Neural progenitor cell (in vitro differentiated cells): Measurements from ENCODE around the gene PIN4. TPM values are rescaled to one million over a fixed set of nuclear protein-coding genes. Genes with fewer than 3 reads are reported as not detected.

ENCODE experiments used
- DNase-seq: peaks from one replicate; pipeline ENCODE4 v3.0.0-alpha.2; 2016; ENCODE audit warnings: low spot score
- H2AFZ ChIP-seq: fragments of 200-600 bp; sonication (generic); replicated peaks from 2 replicates; pipeline ENCODE4 v1.6.1; 2016; ENCODE audit warnings: antibody characterized with exemption
- H3F3A ChIP-seq: fragments of 200-600 bp; sonication (generic); 2 replicates; pipeline ENCODE4 v1.6.1; 2016; ENCODE audit warnings: antibody characterized with exemption, low read depth
- H3K27ac ChIP-seq: fragments of 200-600 bp; sonication (generic); 2 replicates; pipeline ENCODE4 v1.5.1; 2016; ENCODE audit warnings: mild to moderate bottlenecking
- H3K27me3 ChIP-seq: fragments of 200-600 bp; sonication (generic); 2 replicates; pipeline ENCODE4 v1.6.1; 2016; ENCODE audit warnings: mild to moderate bottlenecking, moderate library complexity
- H3K36me3 ChIP-seq: fragments of 200-600 bp; sonication (generic); 2 replicates; pipeline ENCODE4 v1.5.1; 2016
- H3K4me1 ChIP-seq: fragments of 200-600 bp; sonication (generic); 2 replicates; pipeline ENCODE4 v1.6.1; 2016; ENCODE audit warnings: mixed run types
- H3K4me2 ChIP-seq: fragments of 200-600 bp; sonication (generic); 2 replicates; pipeline ENCODE4 v1.6.1; 2016
- H3K4me3 ChIP-seq: fragments of 200-600 bp; sonication (generic); 2 replicates; pipeline ENCODE4 v1.5.1; 2016
- H3K79me2 ChIP-seq: fragments of 200-600 bp; sonication (generic); 2 replicates; pipeline ENCODE4 v1.6.1; 2016; ENCODE audit warnings: low read depth
- H3K9ac ChIP-seq: fragments of 200-600 bp; sonication (generic); 2 replicates; pipeline ENCODE4 v1.6.1; 2016
- H3K9me3 ChIP-seq: fragments of 200-600 bp; sonication (generic); 2 replicates; pipeline ENCODE4 v1.5.1; 2016; ENCODE audit warnings: low read depth
- H4K20me1 ChIP-seq: fragments of 200-600 bp; sonication (generic); 2 replicates; pipeline ENCODE4 v1.6.1; 2016; ENCODE audit warnings: low read depth
- H3K27ac Mint-ChIP-seq: 3 replicates; pipeline ENCODE4 v1.8.0; 2021; ENCODE audit warnings: mixed read lengths
- H3K27me3 Mint-ChIP-seq: 2 replicates; pipeline ENCODE4 v1.8.0; 2022; ENCODE audit warnings: low read depth, mild to moderate bottlenecking, inconsistent platforms, moderate library complexity, mixed read lengths; ENCODE audit not compliant: insufficient read depth
- H3K36me3 Mint-ChIP-seq: 3 replicates; pipeline ENCODE4 v1.8.0; 2021; ENCODE audit warnings: mixed read lengths
- H3K4me1 Mint-ChIP-seq: 3 replicates; pipeline ENCODE4 v1.8.0; 2021; ENCODE audit warnings: mixed read lengths
- H3K4me3 Mint-ChIP-seq: 3 replicates; pipeline ENCODE4 v1.8.0; 2021; ENCODE audit warnings: mild to moderate bottlenecking, moderate library complexity, mixed read lengths
- H3K9me3 Mint-ChIP-seq: 3 replicates; pipeline ENCODE4 v1.8.0; 2020; ENCODE audit warnings: mixed read lengths
- CTCF ChIP-seq: fragments of 200-600 bp; sonication (generic); IDR thresholded peaks from 2 replicates; pipeline ENCODE4 v1.5.1; 2017; ENCODE audit warnings: antibody characterized with exemption, mild to moderate bottlenecking
- EZH2 ChIP-seq: fragments of 200-600 bp; sonication (generic); IDR thresholded peaks from 2 replicates; pipeline ENCODE4 v1.6.1; 2017; ENCODE audit warnings: antibody characterized with exemption, mild to moderate bottlenecking, moderate library complexity
- EZH2phosphoT487 ChIP-seq: fragments of 200-600 bp; sonication (generic); IDR thresholded peaks from 2 replicates; pipeline ENCODE4 v1.6.1; 2017; ENCODE audit warnings: antibody characterized with exemption
- total RNA-seq: library from RNA; depleted of rRNA; stranded (reverse); fragments of >200 nt; gene quantifications from 2 replicates; pipeline ENCODE4 v1.2.3, GENCODE V29; 2015; ENCODE audit warnings: low replicate concordance

The PIN4 gene
- total RNA-seq, 1 donor from 2014 or later: 21.7 TPM

GRCh38 chrX:72205706-72206105 is 24.1 kb downstream of the PIN4 start:
- peaks cover 4% of the 10 kb centered on the region for H3K36me3 ChIP-seq
- TF ChIP-seq CTCF: no peak
- no peak for TF ChIP-seq EZH2phosphoT487
- TF ChIP-seq EZH2: no peak
- H3K4me1 ChIP-seq: no peaks in the 10 kb centered on the region
- no peak overlapping the region for H3K27ac Mint-ChIP-seq
- no peak overlapping the region for H3K4me2 ChIP-seq
- no peaks in the 10 kb centered on the region for H3K4me1 Mint-ChIP-seq
- peaks cover 43% of the 10 kb centered on the region for H3K36me3 Mint-ChIP-seq
- H3K4me3 ChIP-seq: no peak overlapping the region
- no peak overlapping the region for H3K4me3 Mint-ChIP-seq
- no peak overlapping the region for H3K27ac ChIP-seq
- H3K9me3 ChIP-seq: no peaks in the 10 kb centered on the region
- H3K79me2 ChIP-seq: no peaks in the 10 kb centered on the region
- peaks cover 7% of the 10 kb centered on the region for H3K9me3 Mint-ChIP-seq
- no peak overlapping the region for H3K9ac ChIP-seq
- no peaks in the 10 kb centered on the region for H3K27me3 ChIP-seq
- no peak overlapping the region for H2AFZ ChIP-seq
- peaks cover 2% of the 10 kb centered on the region for H3K27me3 Mint-ChIP-seq
- peaks cover 5% of the 10 kb centered on the region for H4K20me1 ChIP-seq
- DNase-seq: no peak
- no peaks in the 10 kb centered on the region for H3F3A ChIP-seq

GRCh38 chrX:72207366-72207765 is 25.8 kb downstream of the PIN4 start:
- DNase-seq: no peak
- Histone ChIP-seq H3K27ac (no peak overlapping the region), H3K4me1 (no peaks in the 10 kb centered on the region), H3K4me3 (no peak overlapping the region), H3K36me3 (peaks cover 4% of the 10 kb centered on the region), H3K27me3 (no peaks in the 10 kb centered on the region), H3K79me2 (no peaks in the 10 kb centered on the region), H3F3A (no peaks in the 10 kb centered on the region), H3K4me2 (no peak overlapping the region), H3K9me3 (no peaks in the 10 kb centered on the region), H2AFZ (no peak overlapping the region), H3K9ac (no peak overlapping the region), H4K20me1 (peaks cover 5% of the 10 kb centered on the region)
- Mint-ChIP-seq H3K4me3 (no peak overlapping the region), H3K4me1 (no peaks in the 10 kb centered on the region), H3K27me3 (peaks cover 2% of the 10 kb centered on the region), H3K9me3 (peaks cover 9% of the 10 kb centered on the region), H3K27ac (no peak overlapping the region), H3K36me3 (peaks cover 48% of the 10 kb centered on the region)
- TF ChIP-seq EZH2phosphoT487: no peak
- TF ChIP-seq CTCF: no peak
- no peak for TF ChIP-seq EZH2

GRCh38 chrX:72208126-72208800 is 26.7 kb downstream of the PIN4 start:
- H3K4me1 Mint-ChIP-seq: no peaks in the 10 kb centered on the region
- peaks cover 9% of the 10 kb centered on the region for H3K9me3 Mint-ChIP-seq
- Histone ChIP-seq H2AFZ (no peak overlapping the region), H3K36me3 (peaks cover 4% of the 10 kb centered on the region), H3K27ac (no peak overlapping the region), H3K4me3 (no peak overlapping the region), H3F3A (no peaks in the 10 kb centered on the region), H3K4me2 (no peak overlapping the region), H3K79me2 (no peaks in the 10 kb centered on the region), H3K4me1 (no peaks in the 10 kb centered on the region), H3K9ac (no peak overlapping the region), H3K9me3 (peaks cover 3% of the 10 kb centered on the region), H4K20me1 (no peaks in the 10 kb centered on the region), H3K27me3 (no peaks in the 10 kb centered on the region)
- TF ChIP-seq EZH2phosphoT487 (no peak), EZH2 (no peak), CTCF (no peak)
- peaks cover 2% of the 10 kb centered on the region for H3K27me3 Mint-ChIP-seq
- H3K36me3 Mint-ChIP-seq: peaks cover 50% of the 10 kb centered on the region
- no peak for DNase-seq
- H3K4me3 Mint-ChIP-seq: no peak overlapping the region
- H3K27ac Mint-ChIP-seq: no peak overlapping the region
